ENCODE results near the gene MRPL54. TPM values are rescaled to one million over a fixed set of nuclear protein-coding genes. Genes with fewer than 3 reads are reported as not detected.

Gene MRPL54
- total RNA-seq, 1 experiment from 2014 or later, result 46.4 TPM

GRCh38 chr19:3773814-3774515 is 11.5 kb downstream of the MRPL54 start:
- CTCF ChIA-PET, result interaction anchor here (0.6 kb wide), 1 partner anchor 55 kb away, joined by 6 read pairs; no protein-coding TSS in a partner anchor
- no peak overlapping the region for H3K4me3 Mint-ChIP-seq (ENCODE audit: unreplicated experiment)
- no peaks in the 10 kb centered on the region for H3K9me3 ChIP-seq
- no peak for DNase-seq
- H3K4me1 Mint-ChIP-seq (ENCODE audit: low read depth, unreplicated experiment), result no peaks in the 10 kb centered on the region
- no peak for TF ChIP-seq CTCF (IDR thresholded peaks at IDR 0.05; ENCODE audit: insufficient read depth in 1 of 2, low read depth in 1 of 2, low read length in 1 of 2, severe bottlenecking in 1 of 2, unreplicated experiment in 1 of 2)
- no peaks in the 10 kb centered on the region for H3K4me1 ChIP-seq
- no TSS peak for BruUV-seq (replicated peaks)
- no peaks in the 10 kb centered on the region for H3K27me3 ChIP-seq (replicated peaks; ENCODE audit: control insufficient read depth, insufficient read depth, low read length)
- H3K27me3 Mint-ChIP-seq (ENCODE audit: insufficient read depth, unreplicated experiment), result no peaks in the 10 kb centered on the region
- H3K36me3 ChIP-seq (ENCODE audit: control insufficient read depth, insufficient read depth, low read length), result no peaks in the 10 kb centered on the region
- H3K36me3 Mint-ChIP-seq (ENCODE audit: insufficient read depth, unreplicated experiment), result no peaks in the 10 kb centered on the region
- no peak overlapping the region for H3K4me3 ChIP-seq (ENCODE audit: low read depth, low read length)
- no peaks in the 10 kb centered on the region for H3K9me3 Mint-ChIP-seq (ENCODE audit: unreplicated experiment)
- POLR2A ChIA-PET, result no interaction called here
- intact Hi-C loops (cut with micrococcal nuclease; ENCODE audit: unreplicated experiment), result no loop called here
- no peak overlapping the region for H3K27ac Mint-ChIP-seq (ENCODE audit: unreplicated experiment)

GRCh38 chr19:3774621-3775373 is 12.3 kb downstream of the MRPL54 start:
- Mint-ChIP-seq H3K4me1 (ENCODE audit: low read depth, unreplicated experiment) (no peaks in the 10 kb centered on the region), H3K4me3 (ENCODE audit: unreplicated experiment) (no peak overlapping the region), H3K27me3 (ENCODE audit: insufficient read depth, unreplicated experiment) (no peaks in the 10 kb centered on the region), H3K36me3 (ENCODE audit: insufficient read depth, unreplicated experiment) (no peaks in the 10 kb centered on the region), H3K9me3 (ENCODE audit: unreplicated experiment) (no peaks in the 10 kb centered on the region), H3K27ac (ENCODE audit: unreplicated experiment) (no peak overlapping the region)
- H3K4me3 ChIP-seq (ENCODE audit: low read depth, low read length), result no peak overlapping the region
- ChIA-PET CTCF (interaction anchor here (0.6 kb wide), 1 partner anchor 54 kb away, joined by 6 read pairs; no protein-coding TSS in a partner anchor), POLR2A (no interaction called here)
- intact Hi-C loops (cut with micrococcal nuclease; ENCODE audit: unreplicated experiment), result no loop called here
- no peak for DNase-seq
- no peaks in the 10 kb centered on the region for H3K36me3 ChIP-seq (ENCODE audit: control insufficient read depth, insufficient read depth, low read length)
- no peak for TF ChIP-seq CTCF (IDR thresholded peaks at IDR 0.05; ENCODE audit: insufficient read depth in 1 of 2, low read depth in 1 of 2, low read length in 1 of 2, severe bottlenecking in 1 of 2, unreplicated experiment in 1 of 2)
- H3K4me1 ChIP-seq, result no peaks in the 10 kb centered on the region
- H3K9me3 ChIP-seq, result no peaks in the 10 kb centered on the region
- no peaks in the 10 kb centered on the region for H3K27me3 ChIP-seq (replicated peaks; ENCODE audit: control insufficient read depth, insufficient read depth, low read length)
- no TSS peak for BruUV-seq (replicated peaks)

GRCh38 chr19:3775374-3775711 is 12.9 kb downstream of the MRPL54 start:
- intact Hi-C loops (cut with micrococcal nuclease; ENCODE audit: unreplicated experiment), result no loop called here

More at GRCh38 chr19:3775374-3775711, 12.9 kb downstream of the MRPL54 start:
- H3K36me3 ChIP-seq (ENCODE audit: control insufficient read depth, insufficient read depth, low read length), result no peaks in the 10 kb centered on the region
- POLR2A ChIA-PET, result no interaction called here
- H3K36me3 Mint-ChIP-seq (ENCODE audit: insufficient read depth, unreplicated experiment), result no peaks in the 10 kb centered on the region
- DNase-seq, result no peak
- no peaks in the 10 kb centered on the region for H3K4me1 ChIP-seq
- no peaks in the 10 kb centered on the region for H3K27me3 ChIP-seq (replicated peaks; ENCODE audit: control insufficient read depth, insufficient read depth, low read length)
- CTCF ChIA-PET, result no interaction called here
- no peak overlapping the region for H3K27ac Mint-ChIP-seq (ENCODE audit: unreplicated experiment)
- no peak overlapping the region for H3K4me3 Mint-ChIP-seq (ENCODE audit: unreplicated experiment)
- no peak overlapping the region for H3K4me3 ChIP-seq (ENCODE audit: low read depth, low read length)
- BruUV-seq (replicated peaks), result no TSS peak
- H3K9me3 Mint-ChIP-seq (ENCODE audit: unreplicated experiment), result no peaks in the 10 kb centered on the region
- no peaks in the 10 kb centered on the region for H3K4me1 Mint-ChIP-seq (ENCODE audit: low read depth, unreplicated experiment)
- H3K9me3 ChIP-seq, result no peaks in the 10 kb centered on the region
- no peaks in the 10 kb centered on the region for H3K27me3 Mint-ChIP-seq (ENCODE audit: insufficient read depth, unreplicated experiment)
- no peak for TF ChIP-seq CTCF (IDR thresholded peaks at IDR 0.05; ENCODE audit: insufficient read depth in 1 of 2, low read depth in 1 of 2, low read length in 1 of 2, severe bottlenecking in 1 of 2, unreplicated experiment in 1 of 2)

Data from Caco-2 (cell line).